ENCODE data around the gene RPS17. TPM values are rescaled to one million over a fixed set of nuclear protein-coding genes. Genes with fewer than 3 reads are reported as not detected.
A peak's percentile ranks its signal among the peaks of the same experiment; 100 is the strongest.
"Not testable (repeated sequence)": the region's sequence is repeated elsewhere in the genome, so short reads cannot be mapped to it uniquely, and the experiment has no call there.

RPS17 gene
- total and polyA plus RNA-seq, 10 of the 15 experiments (the other 5 are each of a cell fraction or from before 2014, with no cell fraction given): 1,223 to 7,871 (median 3,879) TPM

GRCh38 chr15:82502700-82503339 lies 37.4 kb downstream of the RPS17 start:
- H3K36me3 ChIP-seq (ENCODE audit: control insufficient read depth in 2 of 2, insufficient read depth in 2 of 2, low read length in 1 of 2); H3K4me1 ChIP-seq (ENCODE audit: control insufficient read depth, insufficient read depth, low read length); H3K4me2 ChIP-seq (ENCODE audit: control insufficient read depth, insufficient read depth); FAIRE-seq; H2AFZ ChIP-seq (ENCODE audit: control insufficient read depth, low read depth, low read length); in situ Hi-C loops (cut with MboI); H3K27me3 ChIP-seq (replicated peaks in 1 of 2; ENCODE audit: control insufficient read depth in 2 of 2, insufficient read depth in 2 of 2, low read length in 1 of 2); POLR2A ChIA-PET; H3K27ac ChIP-seq (ENCODE audit: control insufficient read depth, insufficient read depth); H3K79me2 ChIP-seq (ENCODE audit: control insufficient read depth, insufficient read depth, low read length); RAD21 ChIA-PET (ENCODE audit: unreplicated experiment); CTCF ChIA-PET; SMC1A ChIA-PET (ENCODE audit: uncharacterized antibody, unreplicated experiment); H4K20me1 ChIP-seq (ENCODE audit: control insufficient read depth, insufficient read depth); H3K9me3 ChIP-seq (replicated peaks; ENCODE audit: control insufficient read depth, insufficient read depth, low read length); H3K4me3 ChIP-seq; BruUV-seq (replicated peaks); H3K9ac ChIP-seq (ENCODE audit: control insufficient read depth, insufficient read depth, low read length); intact Hi-C loops (cut with micrococcal nuclease; ENCODE audit: unreplicated experiment); DNase-seq (ENCODE audit: low read depth, low spot score): not testable (repeated sequence)
- TF ChIP-seq RAD21 (IDR thresholded peaks at IDR 0.05; ENCODE audit: insufficient read depth, low read depth, low read length): 0 out of 2 replicates have a peak, but pooled peaks have one; percentile 5
- WGBS (ENCODE audit: insufficient coverage, insufficient replicate concordance, low lambda C conversion rate, missing lambda C conversion rate): 48% methylated on average over 2 of the region's 7 CpGs
- peak; percentile 83 for ATAC-seq

- BruUV-seq (replicated peaks); ATAC-seq; H3K9me3 ChIP-seq (replicated peaks; ENCODE audit: control insufficient read depth, insufficient read depth, low read length); FAIRE-seq; CTCF ChIA-PET; H2AFZ ChIP-seq (ENCODE audit: control insufficient read depth, low read depth, low read length); in situ Hi-C loops (cut with MboI); H3K79me2 ChIP-seq (ENCODE audit: control insufficient read depth, insufficient read depth, low read length); H4K20me1 ChIP-seq (ENCODE audit: control insufficient read depth, insufficient read depth); SMC1A ChIA-PET (ENCODE audit: uncharacterized antibody, unreplicated experiment); H3K4me3 ChIP-seq; H3K9ac ChIP-seq (ENCODE audit: control insufficient read depth, insufficient read depth, low read length); intact Hi-C loops (cut with micrococcal nuclease; ENCODE audit: unreplicated experiment); H3K4me2 ChIP-seq (ENCODE audit: control insufficient read depth, insufficient read depth); RAD21 ChIA-PET (ENCODE audit: unreplicated experiment); H3K27ac ChIP-seq (ENCODE audit: control insufficient read depth, insufficient read depth); POLR2A ChIA-PET; H3K27me3 ChIP-seq (replicated peaks in 1 of 2; ENCODE audit: control insufficient read depth in 2 of 2, insufficient read depth in 2 of 2, low read length in 1 of 2); DNase-seq (ENCODE audit: low read depth, low spot score); H3K4me1 ChIP-seq (ENCODE audit: control insufficient read depth, insufficient read depth, low read length); H3K36me3 ChIP-seq (ENCODE audit: control insufficient read depth in 2 of 2, insufficient read depth in 2 of 2, low read length in 1 of 2): not testable (repeated sequence)
- 30% methylated on average over 4 of the region's 4 CpGs for WGBS (ENCODE audit: insufficient coverage, insufficient replicate concordance, low lambda C conversion rate, missing lambda C conversion rate)
Observed at GRCh38 chr15:82500772-82501171, 39.5 kb downstream of the RPS17 start.

DNA sequence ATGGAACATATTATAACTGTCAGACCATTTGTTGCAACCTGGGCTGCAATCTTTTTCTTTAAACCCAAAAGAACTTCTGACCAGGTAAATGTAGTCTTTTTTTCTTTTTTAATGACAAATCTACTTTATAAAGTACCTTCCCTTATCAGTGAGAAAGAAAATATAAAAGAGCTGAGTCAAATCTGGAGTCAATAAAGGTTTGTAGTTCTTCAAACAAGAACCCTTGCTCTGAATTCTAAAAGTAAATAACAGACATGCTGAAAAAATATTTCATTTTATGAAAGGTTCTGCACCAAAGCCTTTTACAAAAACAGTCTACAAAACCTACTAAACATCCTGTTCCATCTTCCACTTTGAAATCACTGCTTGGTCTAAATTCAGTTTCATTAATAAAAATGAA lies 42.3 kb downstream of the RPS17 start:
- ATAC-seq; DNase-seq (ENCODE audit: low read depth, low spot score); H3K27me3 ChIP-seq (replicated peaks in 1 of 2; ENCODE audit: control insufficient read depth in 2 of 2, insufficient read depth in 2 of 2, low read length in 1 of 2); FAIRE-seq; H2AFZ ChIP-seq (ENCODE audit: control insufficient read depth, low read depth, low read length); H3K9ac ChIP-seq (ENCODE audit: control insufficient read depth, insufficient read depth, low read length); H3K36me3 ChIP-seq (ENCODE audit: control insufficient read depth in 2 of 2, insufficient read depth in 2 of 2, low read length in 1 of 2); intact Hi-C loops (cut with micrococcal nuclease; ENCODE audit: unreplicated experiment); H3K79me2 ChIP-seq (ENCODE audit: control insufficient read depth, insufficient read depth, low read length); CTCF ChIA-PET; H3K27ac ChIP-seq (ENCODE audit: control insufficient read depth, insufficient read depth); H3K9me3 ChIP-seq (replicated peaks; ENCODE audit: control insufficient read depth, insufficient read depth, low read length); POLR2A ChIA-PET; RAD21 ChIA-PET (ENCODE audit: unreplicated experiment); H4K20me1 ChIP-seq (ENCODE audit: control insufficient read depth, insufficient read depth); H3K4me3 ChIP-seq; H3K4me1 ChIP-seq (ENCODE audit: control insufficient read depth, insufficient read depth, low read length); in situ Hi-C loops (cut with MboI); H3K4me2 ChIP-seq (ENCODE audit: control insufficient read depth, insufficient read depth): not testable (repeated sequence)
- SMC1A ChIA-PET (ENCODE audit: uncharacterized antibody, unreplicated experiment): interaction anchor here (0.6 kb wide), 1 partner anchor 151 kb away, joined by 3 read pairs; no protein-coding TSS in a partner anchor
- BruUV-seq (replicated peaks): TSS peak; percentile 49
